A673 (cell line): Measurements from ENCODE around the gene MSL1.

Experiments used
- EZH2 ChIP-seq: fragments of 200-600 bp; sonication (generic); IDR thresholded peaks from 2 replicates; pipeline ENCODE4 v1.6.1; 2017; ENCODE audit warnings: borderline replicate concordance, low read depth, mild to moderate bottlenecking, mixed read lengths, antibody characterized with exemption, low read length; ENCODE audit not compliant: poor library complexity, severe bottlenecking
- TF ChIP-seq, protein P1 (sequence below): fragments of 300-800, 200-600 bp; sonication (generic); conservative IDR thresholded peaks from 2 replicates; pipeline ENCODE4 v1.5.1; 2017; ENCODE audit warnings: low read depth, mild to moderate bottlenecking, antibody characterized with exemption, low read length, moderate library complexity, mixed read lengths

DNA sequence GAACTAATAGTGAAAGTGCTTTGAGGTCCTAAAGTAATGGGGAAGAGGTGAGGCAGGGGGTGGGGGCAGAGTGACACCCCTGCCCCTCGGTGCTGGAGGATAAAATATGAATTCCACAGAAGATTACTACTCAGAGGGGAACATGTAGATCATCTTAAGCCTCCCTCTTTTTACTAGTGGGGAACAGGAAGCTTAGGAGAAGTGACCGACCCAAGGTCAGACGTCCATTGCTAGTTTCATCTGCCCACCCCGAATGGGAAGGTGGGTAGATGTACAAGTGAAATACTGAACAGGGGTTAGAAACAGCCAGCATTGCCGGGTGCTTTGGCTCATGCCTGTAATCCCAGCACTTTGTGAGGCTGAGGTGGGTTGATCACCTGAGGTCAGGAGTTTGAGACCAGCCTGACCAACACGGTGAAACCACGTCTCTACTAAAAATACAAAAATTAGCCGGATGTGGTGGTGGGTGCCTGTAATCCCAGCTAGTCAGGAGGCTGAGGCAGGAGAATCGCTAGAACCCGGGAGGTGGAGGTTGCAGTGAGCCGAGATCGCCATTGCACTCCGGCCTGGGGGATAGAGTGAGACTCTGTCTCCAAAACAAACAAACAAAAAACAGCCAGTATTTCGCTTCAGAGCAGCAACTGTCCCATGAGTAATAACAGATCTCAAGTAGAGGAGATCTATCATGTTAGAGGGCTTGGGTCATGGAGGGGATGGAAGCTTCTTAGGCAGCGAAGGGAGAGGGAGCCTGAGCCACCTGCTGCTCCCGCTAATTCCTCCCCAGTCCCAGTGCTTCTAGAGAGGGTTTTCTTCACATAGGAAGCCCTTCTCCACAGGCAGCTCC is 20.2 kb upstream of the MSL1 start:
- TF ChIP-seq, protein P1, sequence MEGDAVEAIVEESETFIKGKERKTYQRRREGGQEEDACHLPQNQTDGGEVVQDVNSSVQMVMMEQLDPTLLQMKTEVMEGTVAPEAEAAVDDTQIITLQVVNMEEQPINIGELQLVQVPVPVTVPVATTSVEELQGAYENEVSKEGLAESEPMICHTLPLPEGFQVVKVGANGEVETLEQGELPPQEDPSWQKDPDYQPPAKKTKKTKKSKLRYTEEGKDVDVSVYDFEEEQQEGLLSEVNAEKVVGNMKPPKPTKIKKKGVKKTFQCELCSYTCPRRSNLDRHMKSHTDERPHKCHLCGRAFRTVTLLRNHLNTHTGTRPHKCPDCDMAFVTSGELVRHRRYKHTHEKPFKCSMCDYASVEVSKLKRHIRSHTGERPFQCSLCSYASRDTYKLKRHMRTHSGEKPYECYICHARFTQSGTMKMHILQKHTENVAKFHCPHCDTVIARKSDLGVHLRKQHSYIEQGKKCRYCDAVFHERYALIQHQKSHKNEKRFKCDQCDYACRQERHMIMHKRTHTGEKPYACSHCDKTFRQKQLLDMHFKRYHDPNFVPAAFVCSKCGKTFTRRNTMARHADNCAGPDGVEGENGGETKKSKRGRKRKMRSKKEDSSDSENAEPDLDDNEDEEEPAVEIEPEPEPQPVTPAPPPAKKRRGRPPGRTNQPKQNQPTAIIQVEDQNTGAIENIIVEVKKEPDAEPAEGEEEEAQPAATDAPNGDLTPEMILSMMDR, result no peak
- no peak for TF ChIP-seq EZH2
